ENCODE results near the gene FCN2. TPM values are rescaled to one million over a fixed set of nuclear protein-coding genes. Genes with fewer than 3 reads are reported as not detected.

Gene FCN2
- total RNA-seq, 1 experiment from 2014 or later, result not detected

GRCh38 chr9:134832471-134832870 is 48.1 kb upstream of the FCN2 start (continued):
- TF ChIP-seq ELF1 (IDR thresholded peaks at IDR 0.05; ENCODE audit: borderline replicate concordance, low read depth) (no peak), EZH2 (IDR thresholded peaks at IDR 0.05) (no peak), TCF7L2 (IDR thresholded peaks at IDR 0.05; ENCODE audit: borderline replicate concordance, extremely low read depth, insufficient read depth, insufficient read length) (no peak), FOSL1 (IDR thresholded peaks at IDR 0.05; ENCODE audit: low read depth) (no peak), EGR1 (IDR thresholded peaks at IDR 0.05; ENCODE audit: low read depth) (no peak), CEBPB (IDR thresholded peaks at IDR 0.05; ENCODE audit: low read depth) (no peak), SP1 (IDR thresholded peaks at IDR 0.05; ENCODE audit: low read depth) (no peak), SIN3A (IDR thresholded peaks at IDR 0.05; ENCODE audit: low read depth) (no peak), ATF3 (IDR thresholded peaks at IDR 0.05) (no peak), ZBTB33 (IDR thresholded peaks at IDR 0.05; ENCODE audit: extremely low read depth, insufficient replicate concordance, low read length) (no peak), RAD21 (IDR thresholded peaks at IDR 0.05; ENCODE audit: low read depth) (no peak)

GRCh38 chr9:134833294-134833880 is 47.2 kb upstream of the FCN2 start:
- no peaks in the 10 kb centered on the region for H4K20me1 ChIP-seq (ENCODE audit: insufficient read depth)
- ChIA-PET CTCF (no interaction called here), RAD21 (ENCODE audit: low non-redundant PET in 1 of 2, low total read pairs in 2 of 2, uncharacterized antibody in 2 of 2, unreplicated experiment in 2 of 2) (no interaction called here), POLR2A (no interaction called here)
- intact Hi-C loops (cut with micrococcal nuclease), result no loop called here
- H2AFZ ChIP-seq (ENCODE audit: low read depth, low read length, poor library complexity, severe bottlenecking), result no peak overlapping the region
- H3K79me2 ChIP-seq (ENCODE audit: insufficient read depth, low read length), result no peaks in the 10 kb centered on the region
- H3K27ac ChIP-seq (ENCODE audit: low read depth, low read length), result no peak overlapping the region
- no peak overlapping the region for H3K4me3 ChIP-seq (replicated peaks in 1 of 2; ENCODE audit: low read depth in 1 of 2, low read length in 2 of 2)
- H3K4me1 ChIP-seq (ENCODE audit: control insufficient read depth in 1 of 2, insufficient read depth in 2 of 2, low read length in 2 of 2), result peaks cover 0 to 7% of the 10 kb centered on the region in 2 experiments; a peak in 2 of 4 replicates
- H3K9ac ChIP-seq (ENCODE audit: low read length), result no peak overlapping the region
- ATAC-seq (no peak), DNase-seq (ENCODE audit: low read depth, low spot score) (no peak)
- no peaks in the 10 kb centered on the region for H3K9me3 ChIP-seq (ENCODE audit: control insufficient read depth in 1 of 2, insufficient read depth in 1 of 2, low read depth in 1 of 2, low read length in 2 of 2)
- no peaks in the 10 kb centered on the region for H3K36me3 ChIP-seq (ENCODE audit: control insufficient read depth in 1 of 2, insufficient read depth in 2 of 2, low read length in 2 of 2)
- no peak overlapping the region for H3K4me2 ChIP-seq (ENCODE audit: low read length)
- no peaks in the 10 kb centered on the region for H3K27me3 ChIP-seq (ENCODE audit: insufficient read depth, low read length)
- H3K9me2 ChIP-seq (ENCODE audit: insufficient read depth), result no peaks in the 10 kb centered on the region
- TF ChIP-seq SRF (IDR thresholded peaks at IDR 0.05; ENCODE audit: low read depth) (no peak), MAX (IDR thresholded peaks at IDR 0.05) (no peak), EZH2 (IDR thresholded peaks at IDR 0.05) (no peak), ELF1 (IDR thresholded peaks at IDR 0.05; ENCODE audit: borderline replicate concordance, low read depth) (no peak), POLR2AphosphoS5 (IDR thresholded peaks at IDR 0.05; ENCODE audit: low read depth, low read length) (no peak), YY1 (IDR thresholded peaks at IDR 0.05; ENCODE audit: extremely low read depth, insufficient replicate concordance, low read depth, low read length) (no peak), TCF7L2 (IDR thresholded peaks at IDR 0.05; ENCODE audit: borderline replicate concordance, extremely low read depth, insufficient read depth, insufficient read length) (no peak)
- BruUV-seq (replicated peaks), result no TSS peak
